Keratinocyte (primary cell): ENCODE measurements around the gene WDR7. TPM values are rescaled to one million over a fixed set of nuclear protein-coding genes. Genes with fewer than 3 reads are reported as not detected.

Experiments used
- DNase-seq: peaks from one replicate; pipeline ENCODE4 v3.0.0-alpha.2; 2011; ENCODE audit warnings: low read depth, missing footprints, low spot score
- FAIRE-seq: peaks from 2 replicates; lab custom pipeline; 2011; peaks lifted over from hg19 to GRCh38; lab: Jason Lieb, UNC
- H2AFZ ChIP-seq: 2 replicates; pipeline ENCODE4 v1.6.0; 2012; ENCODE audit warnings: low read length, control low read depth, inconsistent platforms; ENCODE audit not compliant: control insufficient read depth
- H3K27ac ChIP-seq: 2 replicates; pipeline ENCODE4 v1.5.1; 2011; ENCODE audit warnings: low read length; ENCODE audit not compliant: control insufficient read depth, insufficient read depth
- H3K27me3 ChIP-seq: 3 replicates; pipeline ENCODE4 v1.6.0; 2011; ENCODE audit warnings: low read length; ENCODE audit not compliant: control insufficient read depth, insufficient read depth; ENCODE audit errors: extremely low read depth
- H3K36me3 ChIP-seq, 2 experiments: 2 replicates in 1 of 2; 3 replicates in 1 of 2; pipeline ENCODE4 v1.5.1; 2011; ENCODE audit warnings: low read length in 2 of 2, mild to moderate bottlenecking in 1 of 2; ENCODE audit not compliant: control insufficient read depth in 2 of 2, insufficient read depth in 2 of 2; ENCODE audit errors: extremely low read depth in 1 of 2
- H3K4me1 ChIP-seq: 3 replicates; pipeline ENCODE4 v1.5.1; 2011; ENCODE audit warnings: low read length; ENCODE audit not compliant: control insufficient read depth, insufficient read depth; ENCODE audit errors: extremely low read depth
- H3K4me2 ChIP-seq: 3 replicates; pipeline ENCODE4 v1.6.0; 2011; ENCODE audit warnings: low read depth, low read length; ENCODE audit not compliant: control insufficient read depth, insufficient read depth; ENCODE audit errors: extremely low read depth
- H3K4me3 ChIP-seq, 3 experiments: fragments of 200-600 bp in 1 of 3; sonication (generic) in 1 of 3; 2 replicates in 2 of 3; 3 replicates in 1 of 3; pipeline ENCODE4 v1.5.1; 2011 to 2016; ENCODE audit warnings: low read length in 3 of 3, mild to moderate bottlenecking in 3 of 3, control low read depth in 2 of 3, inconsistent platforms in 1 of 3, low read depth in 1 of 3, mixed read lengths in 1 of 3, mixed run types in 1 of 3, moderate library complexity in 1 of 3; ENCODE audit not compliant: control insufficient read depth in 2 of 3, insufficient read depth in 2 of 3; ENCODE audit errors: extremely low read depth in 1 of 3
- H3K79me2 ChIP-seq: 2 replicates; pipeline ENCODE4 v1.6.0; 2012; ENCODE audit warnings: low read length; ENCODE audit not compliant: control insufficient read depth, insufficient read depth
- H3K9ac ChIP-seq: 3 replicates; pipeline ENCODE4 v1.6.0; 2011; ENCODE audit warnings: low read length; ENCODE audit not compliant: control insufficient read depth, insufficient read depth; ENCODE audit errors: extremely low read depth
- H3K9me1 ChIP-seq: 3 replicates; pipeline ENCODE4 v1.6.0; 2011; ENCODE audit warnings: low read length; ENCODE audit not compliant: control insufficient read depth, insufficient read depth; ENCODE audit errors: extremely low read depth
- H3K9me3 ChIP-seq: 2 replicates; pipeline ENCODE4 v1.5.1; 2012; ENCODE audit warnings: low read depth, low read length; ENCODE audit not compliant: control insufficient read depth
- H4K20me1 ChIP-seq: 3 replicates; pipeline ENCODE4 v1.6.0; 2011; ENCODE audit warnings: low read length; ENCODE audit not compliant: control insufficient read depth, insufficient read depth; ENCODE audit errors: extremely low read depth
- CTCF ChIP-seq, 3 experiments: IDR thresholded peaks in 1 of 3; conservative IDR thresholded peaks in 1 of 3; optimal IDR thresholded peaks in 1 of 3; 2 replicates in 2 of 3; 3 replicates in 1 of 3; pipeline versions ENCODE3 to v1.5.1; 2011; ENCODE audit warnings: low read length in 3 of 3, mild to moderate bottlenecking in 3 of 3, moderate library complexity in 2 of 3, control low read depth in 1 of 3, inconsistent platforms in 1 of 3; ENCODE audit not compliant: insufficient read depth in 2 of 3; ENCODE audit errors: extremely low read depth in 1 of 3
- EZH2 ChIP-seq: IDR thresholded peaks from one replicate; pipeline ENCODE4 v1.6.1; 2012; ENCODE audit warnings: inconsistent platforms, mild to moderate bottlenecking, low read length, moderate library complexity
- dilution Hi-C: fragments of 300-500 bp; cut with MboI; formaldehyde crosslinking; loops from one replicate; pipeline ENCODE4 v1.7.0; 2020; ENCODE audit warnings: low sequenced_read_pairs; ENCODE audit not compliant: extremely low pct_ligation_motif_present
- polyA plus RNA-seq, 5 experiments: library from polyadenylated mRNA; depleted of rRNA in 3 of 5; stranded (reverse) in 3 of 5; stranded (forward) in 1 of 5; unstranded in 1 of 5; fragments of >200 nt; gene quantifications; 1 replicate in 1 of 5; 2 replicates in 3 of 5; 3 replicates in 1 of 5; pipeline versions ENCODE4 v1.2.1 to v1.2.3, GENCODE V29; 2011 to 2012; ENCODE audit warnings: missing spikeins in 2 of 5, low read depth in 1 of 5, low replicate concordance in 1 of 5

The WDR7 gene
- polyA plus RNA-seq, 1 donor (not counting 4 experiments of a cell fraction or from before 2014, with no cell fraction given), result 6.9 TPM

GRCh38 chr18:56878711-56879110 is 227.6 kb downstream of the WDR7 start:
- Histone ChIP-seq H3K27me3 (no peaks in the 10 kb centered on the region), H3K36me3 (no peaks in the 10 kb centered on the region), H3K9ac (no peak overlapping the region), H4K20me1 (no peaks in the 10 kb centered on the region), H3K79me2 (no peaks in the 10 kb centered on the region), H3K4me1 (no peaks in the 10 kb centered on the region), H3K9me3 (no peaks in the 10 kb centered on the region), H3K4me2 (no peak overlapping the region), H3K9me1 (no peaks in the 10 kb centered on the region), H3K4me3 (no peak overlapping the region), H2AFZ (no peak overlapping the region), H3K27ac (no peak overlapping the region)
- FAIRE-seq (no peak), DNase-seq (no peak)
- dilution Hi-C loops, result no loop called here
- TF ChIP-seq CTCF (optimal IDR thresholded peaks at IDR 0.05 in 1 of 3, IDR thresholded peaks at IDR 0.05 in 1 of 3, conservative IDR thresholded peaks at IDR 0.05 in 1 of 3; ENCODE audit: extremely low read depth in 1 of 3, insufficient read depth in 2 of 3, low read length in 3 of 3) (no peak), EZH2 (no peak)

GRCh38 chr18:56884511-56884910 is 233.4 kb downstream of the WDR7 start:
- Histone ChIP-seq H3K79me2 (no peaks in the 10 kb centered on the region), H4K20me1 (no peaks in the 10 kb centered on the region), H3K9me1 (no peaks in the 10 kb centered on the region), H2AFZ (no peak overlapping the region), H3K36me3 (no peaks in the 10 kb centered on the region), H3K4me1 (no peaks in the 10 kb centered on the region), H3K9me3 (no peaks in the 10 kb centered on the region), H3K27ac (no peak overlapping the region), H3K4me3 (no peak overlapping the region), H3K27me3 (no peaks in the 10 kb centered on the region), H3K9ac (no peak overlapping the region), H3K4me2 (no peak overlapping the region)
- dilution Hi-C loops, result no loop called here
- no peak for DNase-seq
- no peak for FAIRE-seq
- TF ChIP-seq EZH2 (no peak), CTCF (optimal IDR thresholded peaks at IDR 0.05 in 1 of 3, IDR thresholded peaks at IDR 0.05 in 1 of 3, conservative IDR thresholded peaks at IDR 0.05 in 1 of 3; ENCODE audit: extremely low read depth in 1 of 3, insufficient read depth in 2 of 3, low read length in 3 of 3) (no peak)
